ENCODE measurements around the gene TRIM14.

The TRIM14 gene, protein sequence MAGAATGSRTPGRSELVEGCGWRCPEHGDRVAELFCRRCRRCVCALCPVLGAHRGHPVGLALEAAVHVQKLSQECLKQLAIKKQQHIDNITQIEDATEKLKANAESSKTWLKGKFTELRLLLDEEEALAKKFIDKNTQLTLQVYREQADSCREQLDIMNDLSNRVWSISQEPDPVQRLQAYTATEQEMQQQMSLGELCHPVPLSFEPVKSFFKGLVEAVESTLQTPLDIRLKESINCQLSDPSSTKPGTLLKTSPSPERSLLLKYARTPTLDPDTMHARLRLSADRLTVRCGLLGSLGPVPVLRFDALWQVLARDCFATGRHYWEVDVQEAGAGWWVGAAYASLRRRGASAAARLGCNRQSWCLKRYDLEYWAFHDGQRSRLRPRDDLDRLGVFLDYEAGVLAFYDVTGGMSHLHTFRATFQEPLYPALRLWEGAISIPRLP

DNA sequence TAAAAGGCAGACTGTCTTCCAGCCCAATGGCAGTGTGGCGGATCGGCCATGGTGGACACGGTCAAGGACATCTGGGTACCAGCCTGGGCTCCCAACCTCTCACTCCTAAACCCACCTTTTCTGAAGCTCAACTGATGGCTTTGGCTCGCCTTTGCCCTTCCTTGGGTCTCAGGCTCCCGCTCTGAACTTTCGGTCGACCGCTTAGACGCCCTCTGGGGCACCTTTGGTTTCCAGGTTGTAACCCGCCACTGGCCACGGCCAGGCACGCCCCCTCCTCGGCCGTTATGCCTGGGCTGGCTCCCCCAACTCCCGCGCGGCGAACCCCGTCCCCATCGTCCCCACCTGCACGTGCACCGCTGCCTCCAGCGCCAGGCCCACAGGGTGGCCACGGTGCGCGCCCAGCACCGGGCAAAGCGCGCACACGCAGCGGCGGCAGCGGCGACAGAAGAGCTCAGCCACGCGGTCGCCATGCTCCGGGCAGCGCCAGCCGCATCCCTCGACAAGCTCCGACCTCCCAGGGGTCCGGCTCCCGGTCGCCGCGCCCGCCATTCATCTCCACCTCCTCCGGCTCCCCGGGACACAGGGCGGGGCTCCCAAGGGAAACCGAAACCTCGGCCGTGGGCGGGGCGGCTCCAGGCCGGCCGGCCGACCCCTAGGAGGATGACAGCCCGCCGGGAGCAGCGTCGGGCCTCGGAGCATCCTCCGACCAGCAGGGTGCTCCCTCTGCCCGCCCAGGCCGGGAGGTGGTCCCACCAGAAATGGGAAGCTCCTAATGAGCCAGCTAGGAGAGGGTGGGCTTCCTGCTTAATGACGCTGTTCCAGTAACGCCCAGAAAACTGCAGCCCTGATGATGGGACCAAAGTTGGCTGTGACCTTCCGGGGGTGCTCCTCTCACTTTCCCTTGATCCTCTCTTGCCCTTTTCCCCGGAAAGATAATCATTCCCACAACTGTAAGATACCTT lies at the start of gene TRIM14:
Gene TRIM14, minus strand, starts transcription at position 583 of the 962 bp plus-strand sequence. Its CDS starts 34 bp downstream, at position 549.
- DNase-seq (ENCODE audit: low spot score), result peak; percentile 93

DNA sequence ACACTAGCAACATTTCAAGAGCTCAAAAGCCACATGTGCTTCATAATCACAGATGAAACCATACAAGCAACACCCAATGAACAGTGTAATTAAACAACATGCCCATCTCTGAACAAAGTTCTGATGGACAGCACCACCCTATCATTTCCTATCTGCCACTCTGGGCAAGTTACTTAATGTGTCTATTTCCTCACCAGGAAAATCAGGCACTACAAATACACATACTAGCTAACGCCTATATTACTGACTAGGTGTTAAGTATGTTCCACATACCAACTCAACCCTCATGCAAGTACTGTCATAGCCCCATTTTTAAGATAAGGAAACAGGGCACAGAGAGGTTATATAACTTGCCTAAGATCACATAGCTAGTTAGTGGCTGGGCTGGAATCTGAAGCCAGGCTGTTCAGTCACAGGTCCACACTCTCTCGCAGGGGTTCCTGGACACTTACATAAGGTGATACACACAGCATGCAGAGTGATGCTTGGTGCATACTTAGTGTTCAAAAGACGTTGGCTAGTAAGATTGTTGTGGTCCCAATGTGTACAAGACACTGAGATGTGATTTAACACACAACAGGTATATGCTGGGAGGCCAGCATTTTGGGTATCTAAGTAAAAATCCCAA lies 49.2 kb upstream of the TRIM14 start:
- no peak for DNase-seq (ENCODE audit: low spot score)

DNA sequence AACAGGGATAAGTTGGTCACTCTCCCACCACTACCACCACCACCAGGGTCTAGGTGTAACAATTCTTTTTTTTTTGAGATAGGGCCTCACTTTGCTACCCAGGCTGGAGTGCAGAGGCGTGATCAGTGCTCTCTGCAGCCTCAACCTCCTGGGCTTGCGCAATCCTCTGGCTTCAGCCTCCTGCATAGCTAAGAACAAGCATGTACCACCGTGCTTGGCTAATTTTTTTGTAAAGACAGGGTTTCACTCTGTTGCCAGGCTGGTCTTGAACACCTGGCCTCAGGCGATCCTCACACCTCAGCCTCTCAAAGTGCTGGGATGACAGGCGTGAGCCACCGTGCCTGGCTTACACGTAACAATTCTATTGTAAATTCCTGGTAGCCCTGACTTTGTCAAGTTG lies 45.9 kb upstream of the TRIM14 start:
- DNase-seq (ENCODE audit: low spot score), result no peak

DNA sequence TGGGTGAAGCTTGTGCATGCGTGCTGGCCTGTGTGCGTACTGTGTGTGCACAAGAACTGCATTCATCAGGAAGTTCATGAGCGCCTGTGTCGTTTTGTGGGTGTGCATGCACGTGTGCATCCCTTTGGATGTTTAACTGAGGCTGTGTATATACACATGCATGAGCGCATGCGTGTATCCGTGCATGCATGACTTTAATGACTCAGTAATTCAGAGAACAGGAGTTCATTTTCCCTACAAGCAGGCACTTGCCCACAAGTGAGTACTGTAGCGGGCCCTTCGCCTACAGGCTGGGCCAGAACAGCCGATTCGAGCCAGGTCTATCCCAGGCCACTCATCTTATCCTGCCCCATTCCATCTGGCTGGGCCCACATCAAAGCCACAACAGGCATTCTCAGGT lies 43.6 kb upstream of the TRIM14 start:
- DNase-seq (ENCODE audit: low spot score), result no peak

DNA sequence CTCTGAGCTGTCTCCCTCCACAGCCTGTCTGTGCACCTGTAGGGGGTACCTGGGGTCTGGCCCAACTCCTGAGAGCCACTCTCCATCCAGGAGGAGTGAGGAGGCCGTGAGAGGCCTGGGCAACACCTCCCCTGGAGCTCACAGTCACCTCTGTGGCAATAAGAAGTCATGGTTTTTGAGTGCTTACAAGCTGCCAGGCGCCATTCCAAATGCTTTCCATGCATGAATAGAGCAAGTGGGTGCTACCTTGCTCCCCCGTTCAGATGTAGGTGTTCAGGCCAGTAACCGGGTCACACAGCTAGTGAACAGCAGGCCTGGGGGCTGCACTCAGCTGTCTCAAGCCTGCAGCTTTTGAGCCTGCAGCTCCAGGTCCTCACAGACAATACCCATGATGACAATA lies 42.8 kb upstream of the TRIM14 start:
- DNase-seq (ENCODE audit: low spot score), result no peak

DNA sequence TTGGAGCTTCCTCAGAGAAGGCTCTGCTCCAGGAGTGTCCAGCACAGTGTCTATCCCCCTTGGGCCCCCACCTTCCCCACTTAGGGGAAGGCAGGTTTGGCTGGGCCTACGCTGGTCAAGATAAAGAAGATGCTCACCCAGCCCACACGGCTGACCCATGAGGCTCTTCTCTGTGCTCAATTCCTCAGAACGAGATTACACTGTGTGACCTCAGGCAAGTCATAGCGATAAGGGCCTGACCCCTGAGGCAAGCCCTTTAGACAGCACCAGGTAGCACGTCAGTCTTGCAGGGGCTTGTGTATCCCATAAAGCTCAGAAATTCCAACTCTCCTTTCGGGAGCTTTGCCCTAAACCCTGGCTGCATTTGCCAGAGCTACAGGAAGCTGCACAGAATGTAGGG lies 40.8 kb upstream of the TRIM14 start:
- DNase-seq (ENCODE audit: low spot score), result no peak

DNA sequence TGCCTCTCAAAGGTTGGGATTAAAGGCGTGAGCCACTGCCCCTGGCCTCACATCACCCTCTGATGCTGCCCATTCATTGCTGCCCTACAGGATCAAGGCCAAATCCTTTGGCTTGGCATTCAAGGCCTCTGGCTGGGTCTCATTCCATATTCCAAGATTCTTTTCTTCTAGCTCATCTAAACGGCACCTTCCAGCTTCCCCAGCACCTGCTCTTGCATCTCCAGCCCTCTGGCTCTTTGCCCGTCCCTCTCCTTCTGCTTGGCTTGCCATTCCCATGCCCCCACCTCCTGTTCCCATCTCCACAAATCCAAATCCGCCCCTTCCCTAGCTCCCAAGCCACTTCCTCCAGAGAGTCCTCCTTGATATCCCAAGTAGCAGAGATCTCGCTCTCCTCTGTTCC lies 40.3 kb upstream of the TRIM14 start:
- DNase-seq (ENCODE audit: low spot score), result no peak

DNA sequence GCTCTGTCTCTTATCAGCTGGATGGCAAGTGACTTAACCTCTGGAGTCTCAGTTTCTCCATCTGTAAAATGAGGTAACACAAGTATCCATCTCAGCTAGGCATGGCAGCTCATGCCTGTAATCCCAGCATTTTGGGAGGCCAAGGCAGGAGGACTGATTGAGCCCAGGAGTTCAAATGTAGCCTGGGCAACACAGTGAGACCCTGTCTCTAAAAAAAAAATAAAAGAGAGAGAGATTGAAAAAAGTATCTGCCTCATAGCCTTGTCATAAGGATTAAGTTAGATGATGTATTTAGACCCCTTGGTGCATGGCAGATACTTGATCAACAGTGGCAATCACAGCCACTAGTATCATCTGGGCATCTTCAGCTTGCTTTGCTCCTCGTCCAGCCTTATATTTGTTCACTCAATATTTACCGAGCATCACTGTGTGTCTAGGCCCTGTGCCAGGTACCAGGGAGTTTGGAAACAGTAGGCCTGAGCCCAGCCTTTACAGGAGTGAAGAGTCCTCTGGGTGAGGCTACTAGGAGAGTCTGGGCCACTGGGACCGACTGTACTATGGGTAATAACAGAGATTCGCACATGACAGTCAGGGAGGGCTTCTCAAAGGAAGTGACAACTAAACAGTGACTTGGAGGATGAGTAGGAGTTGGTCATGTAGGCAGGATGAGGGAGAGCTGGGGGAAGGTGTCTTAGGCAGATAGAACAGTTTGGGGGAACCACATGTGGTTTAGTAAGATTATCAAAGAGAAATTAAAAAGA lies 39.2 kb upstream of the TRIM14 start:
- no peak for DNase-seq (ENCODE audit: low spot score)

DNA sequence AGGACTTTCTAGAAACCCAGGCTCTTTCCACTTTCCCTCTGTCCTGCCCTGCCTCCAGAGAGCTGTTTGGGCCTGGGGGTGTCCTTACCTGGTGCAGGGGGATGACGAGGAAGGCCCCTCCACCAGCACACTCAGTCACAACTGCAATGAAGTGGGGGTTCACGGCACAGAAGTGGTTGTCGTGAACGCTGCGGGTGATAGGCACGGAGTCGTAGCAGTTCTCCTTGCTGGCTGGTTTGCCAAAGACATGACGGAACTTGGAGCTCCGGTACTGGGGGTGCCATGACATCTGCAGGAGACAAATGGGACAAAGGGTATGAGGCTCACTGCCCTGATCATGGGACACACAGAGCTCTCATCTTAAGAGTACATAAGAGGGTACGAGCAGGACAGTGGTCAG lies 38.4 kb upstream of the TRIM14 start:
- no peak for DNase-seq (ENCODE audit: low spot score)

DNA sequence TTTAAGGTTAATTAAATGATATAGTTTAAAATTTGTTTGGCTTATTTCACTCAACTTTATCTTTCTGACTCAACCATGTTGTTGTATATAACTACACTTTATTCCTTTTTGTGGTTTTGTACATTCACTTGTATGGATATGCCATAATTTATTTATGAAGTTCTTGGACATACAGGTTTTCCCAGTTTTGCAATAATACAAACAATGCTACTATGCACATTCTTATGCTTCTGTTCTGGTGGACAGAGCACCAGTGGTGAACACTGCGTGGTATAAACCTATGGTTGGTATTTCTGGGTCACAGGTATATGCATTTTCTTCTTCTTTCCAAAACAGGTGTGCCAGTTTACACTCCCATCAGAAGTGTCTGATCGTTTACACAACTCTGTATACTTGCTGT lies 35.7 kb upstream of the TRIM14 start:
- no peak for DNase-seq (ENCODE audit: low spot score)

DNA sequence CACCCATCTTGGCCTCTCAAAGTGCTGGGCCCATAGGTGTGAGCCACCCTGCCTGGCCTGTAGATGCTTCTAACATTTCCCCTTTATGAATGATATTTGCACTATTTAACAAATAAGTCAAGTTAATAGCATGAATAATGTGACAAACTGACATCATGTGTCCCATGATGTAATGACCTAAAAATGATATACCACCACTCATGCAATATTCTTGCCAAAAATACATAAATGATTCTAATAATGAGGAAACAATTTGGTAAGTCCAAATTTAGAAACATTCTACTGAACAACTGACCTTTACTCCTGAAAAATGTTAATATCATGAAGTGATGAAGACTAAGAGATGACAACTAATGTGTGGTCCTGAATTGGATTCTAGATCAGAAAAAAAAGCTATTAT lies 33.5 kb upstream of the TRIM14 start:
- DNase-seq (ENCODE audit: low spot score), result no peak

DNA sequence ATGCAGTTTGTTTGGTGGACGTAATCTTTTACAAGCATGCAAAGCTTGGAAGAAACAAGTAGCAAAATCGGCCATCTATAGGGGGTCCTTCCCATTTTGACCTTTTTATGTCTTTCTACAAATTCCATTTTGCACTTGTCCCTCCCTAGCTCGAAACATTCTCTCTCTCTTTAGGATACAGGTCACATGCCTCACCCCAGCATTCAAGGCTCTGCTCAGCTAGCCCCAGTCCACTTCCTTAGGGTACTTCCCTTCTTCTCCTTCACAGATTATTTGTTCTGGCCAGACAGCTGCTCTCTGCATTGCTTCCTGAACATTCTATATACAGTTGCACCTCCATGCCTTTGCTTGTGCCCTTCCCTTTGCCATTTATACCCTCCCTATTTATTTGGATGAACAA lies 31.7 kb upstream of the TRIM14 start:
- DNase-seq (ENCODE audit: low spot score), result no peak

DNA sequence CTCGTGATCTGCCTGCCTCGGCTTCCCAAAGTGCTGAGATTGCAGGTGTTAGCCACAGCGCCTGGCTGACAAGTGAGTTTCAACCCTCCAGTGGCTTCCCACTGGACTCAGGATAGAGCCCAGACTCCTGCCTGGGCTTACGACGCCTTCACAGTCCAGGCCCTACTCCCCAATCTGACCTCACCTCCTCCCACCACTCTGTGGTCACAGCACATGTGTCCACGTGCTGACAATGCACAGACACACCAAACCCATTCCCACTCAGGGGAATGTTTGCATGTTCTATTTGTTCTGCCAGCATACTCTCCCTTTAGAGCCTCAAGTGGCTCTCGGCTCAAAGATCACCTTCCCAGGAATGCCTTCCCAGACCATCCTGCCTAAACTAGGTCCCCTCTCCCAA lies 31.1 kb upstream of the TRIM14 start:
- DNase-seq (ENCODE audit: low spot score), result no peak

DNA sequence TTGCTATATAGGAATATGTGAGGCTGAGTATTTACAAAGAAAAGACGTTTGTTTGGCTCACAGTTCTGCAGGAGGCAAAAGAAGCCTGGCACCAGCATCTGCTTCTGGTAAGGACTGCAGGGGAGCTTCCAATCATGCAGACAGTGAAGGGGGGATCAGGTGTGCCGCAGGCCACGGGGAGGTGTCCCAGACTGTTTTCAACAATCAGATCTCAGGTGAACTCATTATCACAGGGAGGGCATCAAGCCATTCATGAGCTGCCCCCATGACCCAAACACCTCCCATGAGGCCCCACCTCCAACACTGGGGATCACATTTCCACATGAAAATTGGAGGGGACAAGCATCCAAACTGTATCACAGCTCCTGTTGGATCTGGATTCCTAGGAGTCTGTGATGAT lies 30.4 kb upstream of the TRIM14 start:
- no peak for DNase-seq (ENCODE audit: low spot score)

DNA sequence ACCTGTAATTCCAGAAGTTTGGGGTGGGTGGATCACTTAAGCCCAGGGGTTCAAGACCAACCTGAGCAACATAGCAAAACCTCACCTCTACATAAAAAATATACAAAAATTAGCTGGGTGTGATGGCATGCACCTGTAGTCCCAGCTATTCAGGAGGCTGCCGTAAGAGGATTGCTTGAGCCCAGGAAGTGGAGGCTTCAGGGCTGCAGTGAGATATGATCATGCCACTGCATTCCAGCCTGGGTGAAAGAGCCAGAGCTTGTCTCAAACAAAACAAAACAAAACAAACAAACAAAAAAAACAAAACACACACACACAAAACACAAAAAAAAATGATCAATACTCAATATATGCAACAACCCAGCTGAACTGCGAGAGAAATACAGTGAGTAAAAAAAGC lies 29.5 kb upstream of the TRIM14 start:
- DNase-seq (ENCODE audit: low spot score), result no peak

DNA sequence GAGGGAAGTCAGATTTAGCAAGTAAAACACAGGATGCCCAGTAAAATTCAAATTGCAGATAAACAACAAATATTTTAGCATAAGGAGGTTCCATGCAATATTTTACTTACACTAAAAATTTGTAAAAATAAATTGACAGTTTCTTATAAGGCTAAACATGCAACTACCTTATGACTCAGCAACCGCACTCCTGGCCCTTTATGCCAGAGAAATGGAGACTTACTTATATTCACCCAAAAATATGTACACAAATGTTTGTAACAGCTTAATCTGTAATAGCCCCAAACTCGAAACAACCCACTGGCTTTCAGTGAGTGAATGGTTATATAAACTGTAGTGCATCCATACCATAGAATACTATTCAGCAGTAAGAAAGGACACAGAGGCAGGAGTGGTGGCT lies 28.6 kb upstream of the TRIM14 start:
- no peak for DNase-seq (ENCODE audit: low spot score)

DNA sequence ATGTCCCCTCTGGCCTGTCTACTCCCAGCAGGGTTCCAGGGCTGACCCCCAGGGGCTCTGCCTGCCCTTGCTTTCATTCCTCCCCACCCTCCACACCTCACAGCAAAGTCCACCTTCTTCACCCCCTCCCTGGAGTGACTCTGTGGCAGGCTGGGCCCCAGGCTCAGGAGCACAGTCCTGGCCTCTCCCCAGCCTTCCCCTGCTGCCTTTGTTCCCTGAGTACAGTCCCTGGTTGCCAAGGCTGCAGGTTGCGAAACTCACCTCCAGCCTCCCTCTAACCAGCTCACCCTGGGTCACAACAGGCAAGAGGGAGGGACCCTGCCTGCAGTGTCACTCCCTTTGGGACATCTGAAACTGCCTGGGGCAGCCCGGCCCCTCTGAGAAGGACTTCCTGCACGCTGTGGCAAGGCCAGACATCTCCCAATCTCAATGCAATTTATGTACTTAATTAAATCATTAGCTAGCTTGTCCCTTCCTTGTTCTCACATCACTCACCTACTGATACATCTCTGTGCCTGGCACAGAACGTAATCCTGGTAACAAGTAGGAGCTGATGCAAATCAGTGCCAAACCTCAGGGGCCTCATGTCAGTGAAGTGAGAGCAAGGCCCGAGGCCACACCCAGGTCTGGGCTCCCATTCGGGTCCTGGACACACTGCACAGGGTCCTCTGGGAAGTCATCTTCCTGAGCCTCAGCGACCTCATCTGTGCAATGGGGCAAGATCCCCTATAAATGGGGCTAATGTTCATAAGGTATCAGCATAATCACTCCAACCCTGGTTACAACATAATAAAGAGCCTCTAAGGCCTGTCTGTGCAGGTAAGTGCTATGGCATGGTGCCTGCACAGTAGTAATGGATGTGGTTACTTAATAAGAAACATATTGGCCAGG lies 27.3 kb upstream of the TRIM14 start:
- peak; percentile 70 for DNase-seq (ENCODE audit: low spot score)

DNA sequence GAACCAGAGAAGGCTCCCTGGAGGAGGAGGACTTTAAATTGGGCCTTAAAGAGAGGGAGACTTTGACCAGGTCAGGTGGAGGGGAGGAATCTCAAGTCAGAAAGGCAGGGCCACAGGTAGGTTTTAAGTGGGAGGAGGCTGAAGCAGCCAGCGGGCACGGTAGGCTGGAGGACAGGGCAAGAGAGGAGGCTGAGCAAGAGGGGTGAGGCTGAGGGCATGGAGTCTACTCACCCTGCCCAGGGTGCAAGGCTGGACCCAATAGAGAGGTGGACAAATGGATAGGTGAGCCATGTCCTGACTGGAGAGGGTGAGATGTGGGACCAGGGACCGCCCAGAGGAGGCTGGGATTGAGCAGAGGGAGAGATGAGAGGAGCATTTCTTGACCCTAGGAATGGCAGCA lies 25.6 kb upstream of the TRIM14 start:
- no peak for DNase-seq (ENCODE audit: low spot score)

DNA sequence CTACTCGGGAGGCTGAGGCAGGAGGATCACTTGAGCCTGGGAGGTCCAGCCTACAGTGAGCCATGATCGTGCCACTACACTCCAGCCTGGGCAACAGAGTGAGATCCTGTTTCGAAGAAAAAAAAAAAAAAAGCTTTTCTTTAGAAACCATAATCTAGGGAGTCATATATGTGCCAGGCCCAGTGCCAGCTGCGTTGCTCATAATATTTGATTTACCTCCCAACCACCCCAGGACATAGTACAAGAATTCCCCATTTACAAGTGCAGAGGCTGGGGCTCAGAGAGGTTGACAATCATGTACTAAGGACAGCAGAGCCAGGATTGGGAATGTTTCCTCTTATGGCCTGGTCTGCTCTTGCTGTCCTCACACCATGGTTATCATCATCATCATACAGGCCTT lies 25.1 kb upstream of the TRIM14 start:
- DNase-seq (ENCODE audit: low spot score), result no peak

DNA sequence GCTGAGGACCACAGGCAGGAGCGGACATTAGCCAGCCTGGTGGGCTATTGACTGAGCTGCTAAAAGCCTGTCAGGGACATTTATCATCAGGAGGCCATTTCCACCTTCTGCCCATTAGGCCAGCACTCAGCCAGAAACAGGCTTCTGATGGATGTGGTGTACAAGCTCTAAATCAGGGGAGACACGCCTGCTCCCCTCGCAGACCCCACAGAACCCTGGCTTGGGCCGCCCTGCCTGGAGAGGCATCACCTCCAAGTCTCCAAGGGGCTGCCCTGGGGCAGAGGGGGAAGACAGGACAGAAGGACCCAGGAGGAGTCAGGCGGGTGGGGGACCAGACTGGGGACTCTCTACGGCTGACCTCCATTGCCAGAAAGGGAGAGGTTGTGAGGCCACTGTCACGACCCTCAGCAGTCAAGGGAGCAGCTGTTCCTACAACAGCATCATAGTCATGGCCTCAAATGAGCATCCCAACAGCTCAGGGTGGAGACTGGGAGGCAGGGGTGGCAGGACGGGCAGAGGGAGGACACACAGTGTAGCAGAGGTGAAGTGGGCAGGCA lies 24.0 kb upstream of the TRIM14 start:
- DNase-seq (ENCODE audit: low spot score), result no peak

Data from GM03348 (cell line).